HepG2 (cell line): Measurements from ENCODE around the gene STX10. TPM values are rescaled to one million over a fixed set of nuclear protein-coding genes. Genes with fewer than 3 reads are reported as not detected.

Source experiments
- AGO1 ChIP-seq: fragments of 200-400 bp; formaldehyde crosslinking; IDR thresholded peaks from 2 replicates; pipeline ENCODE4 v1.6.1; 2017; ENCODE audit warnings: mild to moderate bottlenecking, low read depth, low read length, moderate library complexity; ENCODE audit not compliant: poor library complexity, severe bottlenecking
- AKAP8 ChIP-seq: sonication (generic); formaldehyde crosslinking; IDR thresholded peaks from 2 replicates; pipeline ENCODE4 v1.5.1; 2020; ENCODE audit warnings: mild to moderate bottlenecking, missing genetic modification reagents
- ATM ChIP-seq: fragments of 450-650 bp; IDR thresholded peaks from 2 replicates; pipeline ENCODE4 v1.7.1; 2017; ENCODE audit warnings: mild to moderate bottlenecking, borderline replicate concordance
- ELF3 ChIP-seq: IDR thresholded peaks from 2 replicates; pipeline ENCODE4 v1.6.1; 2016; ENCODE audit warnings: missing genetic modification reagents, missing compliant biosample characterization
- HCFC1 ChIP-seq: fragments of 150-350 bp; IDR thresholded peaks from 2 replicates; pipeline ENCODE4 v1.6.1; 2014; ENCODE audit warnings: low read depth, low read length
- HDAC1 ChIP-seq: sonication (generic); formaldehyde crosslinking; IDR thresholded peaks from 2 replicates; pipeline ENCODE4 v1.5.1; 2020; ENCODE audit warnings: mild to moderate bottlenecking, missing genetic modification reagents
- NFE2L2 ChIP-seq: fragments of 150-350 bp; IDR thresholded peaks from 2 replicates; pipeline ENCODE4 v1.6.1; 2014; ENCODE audit warnings: low read length
- NFYB ChIP-seq: sonication (generic); formaldehyde crosslinking; IDR thresholded peaks from 2 replicates; pipeline ENCODE4 v1.4.0; 2020; ENCODE audit warnings: missing genetic modification reagents
- NR2C2 ChIP-seq: sonication (generic); formaldehyde crosslinking; IDR thresholded peaks from 2 replicates; pipeline ENCODE4 v1.4.0; 2020; ENCODE audit warnings: missing genetic modification reagents, mild to moderate bottlenecking, moderate library complexity, borderline replicate concordance
- PAWR ChIP-seq: sonication (generic); formaldehyde crosslinking; IDR thresholded peaks from 2 replicates; pipeline ENCODE4 v1.4.0; 2020; ENCODE audit warnings: missing genetic modification reagents, mild to moderate bottlenecking, borderline replicate concordance
- SIX4 ChIP-seq: sonication (generic); formaldehyde crosslinking; IDR thresholded peaks from 2 replicates; pipeline ENCODE4 v1.4.0; 2020; ENCODE audit warnings: missing genetic modification reagents
- SKI ChIP-seq: fragments of 450-650 bp; IDR thresholded peaks from one replicate; pipeline ENCODE4 v1.6.1; 2018; ENCODE audit warnings: mild to moderate bottlenecking; ENCODE audit not compliant: partially characterized antibody
- SMAD3 ChIP-seq: sonication (generic); formaldehyde crosslinking; IDR thresholded peaks from 2 replicates; pipeline ENCODE4 v1.4.0; 2020; ENCODE audit warnings: missing genetic modification reagents
- STAT6 ChIP-seq: sonication (generic); formaldehyde crosslinking; IDR thresholded peaks from 2 replicates; pipeline ENCODE4 v1.4.0; 2020; ENCODE audit warnings: missing genetic modification reagents, mild to moderate bottlenecking, borderline replicate concordance
- SYNCRIP ChIP-seq: fragments of 200-400 bp; formaldehyde crosslinking; IDR thresholded peaks from 2 replicates; pipeline ENCODE4 v1.6.1; 2018; ENCODE audit warnings: mild to moderate bottlenecking, low read depth, low read length; ENCODE audit not compliant: insufficient read depth
- THAP8 ChIP-seq: sonication (generic); formaldehyde crosslinking; IDR thresholded peaks from 2 replicates; pipeline ENCODE4 v1.5.1; 2020; ENCODE audit warnings: missing genetic modification reagents, mild to moderate bottlenecking, borderline replicate concordance
- WIZ ChIP-seq: sonication (generic); formaldehyde crosslinking; IDR thresholded peaks from 2 replicates; pipeline ENCODE4 v1.5.1; 2020; ENCODE audit warnings: mild to moderate bottlenecking, missing genetic modification reagents
- ZEB1 ChIP-seq: IDR thresholded peaks from 2 replicates; pipeline ENCODE4 v1.6.1; 2012; ENCODE audit warnings: mild to moderate bottlenecking, low read depth, inconsistent platforms; ENCODE audit not compliant: insufficient replicate concordance
- ZMYM3 ChIP-seq: sonication (generic); formaldehyde crosslinking; IDR thresholded peaks from 2 replicates; pipeline ENCODE4 v1.5.1; 2020; ENCODE audit warnings: mild to moderate bottlenecking, missing genetic modification reagents
- ZNF207 ChIP-seq: fragments of 450-650 bp; IDR thresholded peaks from 2 replicates; pipeline ENCODE4 v1.6.1; 2016; ENCODE audit warnings: antibody characterized with exemption, borderline replicate concordance
- ZNF230 ChIP-seq: sonication (generic); formaldehyde crosslinking; IDR thresholded peaks from 2 replicates; pipeline ENCODE4 v1.4.0; 2020; ENCODE audit warnings: mild to moderate bottlenecking, missing genetic modification reagents
- ZNF333 ChIP-seq: sonication (generic); formaldehyde crosslinking; IDR thresholded peaks from 2 replicates; pipeline ENCODE4 v1.4.0; 2020; ENCODE audit warnings: mild to moderate bottlenecking, missing genetic modification reagents, borderline replicate concordance
- ZNF350 ChIP-seq: sonication (generic); formaldehyde crosslinking; IDR thresholded peaks from 2 replicates; pipeline ENCODE4 v1.4.0; 2020; ENCODE audit warnings: mild to moderate bottlenecking, low read depth, missing genetic modification reagents, borderline replicate concordance
- ZNF446 ChIP-seq: sonication (generic); formaldehyde crosslinking; IDR thresholded peaks from 2 replicates; pipeline ENCODE4 v1.5.0; 2020; ENCODE audit warnings: mild to moderate bottlenecking, missing genetic modification reagents
- ZNF451 ChIP-seq: sonication (generic); formaldehyde crosslinking; IDR thresholded peaks from 2 replicates; pipeline ENCODE4 v1.5.0; 2020; ENCODE audit warnings: mild to moderate bottlenecking, missing genetic modification reagents
- ZNF496 ChIP-seq: sonication (generic); formaldehyde crosslinking; IDR thresholded peaks from 2 replicates; pipeline ENCODE4 v1.8.1; 2023; ENCODE audit warnings: mild to moderate bottlenecking, moderate library complexity, missing genetic modification reagents; ENCODE audit not compliant: insufficient replicate concordance
- ZNF607 ChIP-seq: sonication (generic); formaldehyde crosslinking; IDR thresholded peaks from 2 replicates; pipeline ENCODE4 v1.5.1; 2020; ENCODE audit warnings: missing genetic modification reagents, mild to moderate bottlenecking, borderline replicate concordance
- ZNF615 ChIP-seq: sonication (generic); formaldehyde crosslinking; IDR thresholded peaks from 2 replicates; pipeline ENCODE4 v1.5.0; 2020; ENCODE audit warnings: mild to moderate bottlenecking, missing genetic modification reagents, borderline replicate concordance
- polyA plus RNA-seq, 8 experiments: library from polyadenylated mRNA; depleted of rRNA in 3 of 8; stranded (reverse) in 7 of 8; unstranded in 1 of 8; fragments of >200 nt; fragmentation: Illumina TruSeq in 4 of 8; extraction: Trizol in 4 of 8; gene quantifications; 2 replicates each; pipeline versions ENCODE4 v1.2.1 to v1.2.3, GENCODE V29; 2011 to 2016; ENCODE audit warnings: low read depth in 4 of 8, missing spikeins in 1 of 8, mixed read lengths in 1 of 8; ENCODE audit not compliant: insufficient read depth in 1 of 8
- total RNA-seq, 5 experiments: library from RNA; depleted of rRNA; stranded (reverse); fragments of >200 nt; fragmentation: Illumina TruSeq; extraction: Trizol; gene quantifications; 2 replicates each; pipeline ENCODE4 v1.2.3, GENCODE V29; 2016; ENCODE audit warnings: low read depth in 1 of 5

Gene STX10
- total and polyA plus RNA-seq, 2 of the 13 experiments (the other 11 are each of a cell fraction or from before 2014, with no cell fraction given), result 47.9 to 66.4 TPM

GRCh38 chr19:13151605-13152355 lies 1.6 kb upstream of the STX10 start (continued):
- TF ChIP-seq WIZ (CRISPR knock-in tag) (0 out of 2 replicates have a peak, but pooled peaks have one; percentile 12), NFE2L2 (no peak), SYNCRIP (no peak), THAP8 (0 out of 2 replicates have a peak, but pooled peaks have one; percentile 51), ZMYM3 (no peak; the same call in 1 of the 2 replicates), HCFC1 (no peak), ZNF207 (no peak), HDAC1 (no peak; the same call in none of the 2 replicates), ZNF333 (0 out of 2 replicates have a peak, but pooled peaks have one; percentile 29), ATM (no peak), NFYB (CRISPR knock-in tag) (peak; percentile 45; the same call in 1 of the 2 replicates), NR2C2 (CRISPR knock-in tag) (no peak; the same call in 1 of the 2 replicates), ELF3 (CRISPR knock-in tag) (peak; percentile 68), AGO1 (peak; percentile 57), ZNF607 (CRISPR knock-in tag) (peak; percentile 87), ZNF615 (CRISPR knock-in tag) (no peak), SIX4 (no peak), STAT6 (no peak), ZNF496 (CRISPR knock-in tag) (no peak), ZNF451 (CRISPR knock-in tag) (peak; percentile 58; the same call in 1 of the 2 replicates), ZNF350 (CRISPR knock-in tag) (no peak; the same call in 1 of the 2 replicates), ZEB1 (peak; percentile 39), AKAP8 (CRISPR knock-in tag) (peak; percentile 99), SMAD3 (CRISPR knock-in tag) (no peak; the same call in 1 of the 2 replicates), ZNF446 (CRISPR knock-in tag) (no peak), ZNF230 (peak; percentile 82), PAWR (no peak), SKI (no peak)
